ENCODE measurements around the gene TGFBR3. TPM values are rescaled to one million over a fixed set of nuclear protein-coding genes. Genes with fewer than 3 reads are reported as not detected.

TGFBR3 gene
- 10 to 100 TPM; 37.3 to 61.7 (median 48.4) TPM for total RNA-seq

DNA sequence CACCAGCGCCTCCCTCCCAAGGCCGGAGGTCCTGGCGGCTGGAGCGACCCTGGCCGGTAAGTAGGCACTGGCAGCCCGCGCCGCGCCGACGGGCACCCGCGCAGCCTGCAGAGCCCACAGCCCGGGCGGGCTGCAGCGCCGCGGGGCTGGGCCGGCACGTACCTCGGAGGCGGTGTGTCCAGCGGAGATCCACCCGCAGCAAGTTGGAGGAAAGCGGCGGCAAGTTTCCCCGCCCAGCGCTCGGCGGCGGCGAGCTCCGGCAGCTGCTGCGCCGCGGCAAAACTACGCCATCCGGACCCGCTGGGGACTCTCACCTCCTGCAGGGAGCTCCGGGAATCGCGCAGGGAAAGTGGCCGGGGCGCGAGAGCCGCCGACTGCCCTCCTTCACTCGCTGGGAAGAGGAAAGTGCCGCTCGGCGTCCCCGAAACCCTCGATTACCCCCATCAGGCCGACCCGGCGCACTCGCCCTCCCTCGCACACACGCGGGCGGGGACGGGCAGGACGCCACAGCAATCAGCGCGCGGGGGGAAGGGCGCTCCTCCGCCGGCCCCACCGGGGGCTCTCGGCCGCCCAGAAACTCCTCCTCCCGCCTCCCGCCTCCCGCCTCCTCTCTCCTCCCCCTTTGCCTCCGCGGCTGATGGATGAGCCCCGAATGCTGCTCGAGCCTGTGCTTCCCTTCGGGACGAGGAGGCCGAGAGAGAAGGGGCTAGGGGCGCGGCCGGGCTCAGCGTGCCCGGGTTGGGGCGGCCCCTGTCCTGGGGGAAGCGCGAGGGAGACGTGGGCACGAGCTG, at the start of gene TGFBR3:
Gene TGFBR3 (minus strand): TSS at position 436 of the 791 bp plus-strand sequence. CDS start 24,620 bp downstream, outside the sequence.
- peak; percentile 82 to 86 for ATAC-seq
- DNase-seq = peak; percentile 81 to 84
- in situ Hi-C loops (cut with MboI; ENCODE audit: low sequenced_read_pairs in 4 of 4) = no loop called here
- H3K4me1 ChIP-seq = peaks cover 8 to 16% of the 10 kb centered on the region in 2 donors
- H3K9me3 ChIP-seq = no peaks in the 10 kb centered on the region
- peak within 1 kb of the TSS; percentile 88 to 92 (median 90) for H3K27ac ChIP-seq
- H3K4me3 ChIP-seq = peak within 1 kb of the TSS; percentile 80 to 92 (median 85)
- no peaks in the 10 kb centered on the region for H3K27me3 ChIP-seq
- intact Hi-C loops (cut with DNase I; ENCODE audit: low total_unique reads) = loop anchor here (1.0 to 5.0 kb wide), 3 partner anchors 41 to 264 kb away; no protein-coding TSS in a partner anchor
- H3K36me3 ChIP-seq = no peaks in the 10 kb centered on the region
- TF ChIP-seq, protein P1, sequence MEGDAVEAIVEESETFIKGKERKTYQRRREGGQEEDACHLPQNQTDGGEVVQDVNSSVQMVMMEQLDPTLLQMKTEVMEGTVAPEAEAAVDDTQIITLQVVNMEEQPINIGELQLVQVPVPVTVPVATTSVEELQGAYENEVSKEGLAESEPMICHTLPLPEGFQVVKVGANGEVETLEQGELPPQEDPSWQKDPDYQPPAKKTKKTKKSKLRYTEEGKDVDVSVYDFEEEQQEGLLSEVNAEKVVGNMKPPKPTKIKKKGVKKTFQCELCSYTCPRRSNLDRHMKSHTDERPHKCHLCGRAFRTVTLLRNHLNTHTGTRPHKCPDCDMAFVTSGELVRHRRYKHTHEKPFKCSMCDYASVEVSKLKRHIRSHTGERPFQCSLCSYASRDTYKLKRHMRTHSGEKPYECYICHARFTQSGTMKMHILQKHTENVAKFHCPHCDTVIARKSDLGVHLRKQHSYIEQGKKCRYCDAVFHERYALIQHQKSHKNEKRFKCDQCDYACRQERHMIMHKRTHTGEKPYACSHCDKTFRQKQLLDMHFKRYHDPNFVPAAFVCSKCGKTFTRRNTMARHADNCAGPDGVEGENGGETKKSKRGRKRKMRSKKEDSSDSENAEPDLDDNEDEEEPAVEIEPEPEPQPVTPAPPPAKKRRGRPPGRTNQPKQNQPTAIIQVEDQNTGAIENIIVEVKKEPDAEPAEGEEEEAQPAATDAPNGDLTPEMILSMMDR (IDR thresholded peaks at IDR 0.05 in 4 of 5, conservative IDR thresholded peaks at IDR 0.05 in 1 of 5) = peak; percentile 39 to 65 (median 55)
- TF ChIP-seq POLR2A (IDR thresholded peaks at IDR 0.05) = peak; percentile 68 to 89

DNA sequence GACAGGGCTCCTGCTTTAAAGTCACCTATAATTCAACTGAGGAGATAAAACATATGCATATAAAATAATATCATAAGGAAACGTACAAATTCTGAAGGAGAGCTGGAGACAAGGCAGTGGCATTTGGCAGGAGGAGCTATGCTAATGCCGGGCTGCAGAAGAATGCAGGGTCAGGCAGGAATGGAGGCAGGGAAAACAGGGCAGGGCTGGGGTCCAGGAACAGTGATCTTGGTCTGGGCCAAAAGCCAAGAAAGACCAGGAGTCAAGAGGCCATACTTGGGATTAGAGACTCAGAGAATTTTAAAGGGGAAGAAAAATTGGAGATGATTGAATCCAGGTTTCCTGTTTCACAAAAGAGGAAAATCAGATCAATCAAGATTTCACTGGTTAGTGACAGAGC, 43.3 kb upstream of the TGFBR3 start:
- no peak for TF ChIP-seq POLR2A (IDR thresholded peaks at IDR 0.05)
- TF ChIP-seq, protein P1 (IDR thresholded peaks at IDR 0.05 in 4 of 5, conservative IDR thresholded peaks at IDR 0.05 in 1 of 5) = no peak
- DNase-seq = no peak

DNA sequence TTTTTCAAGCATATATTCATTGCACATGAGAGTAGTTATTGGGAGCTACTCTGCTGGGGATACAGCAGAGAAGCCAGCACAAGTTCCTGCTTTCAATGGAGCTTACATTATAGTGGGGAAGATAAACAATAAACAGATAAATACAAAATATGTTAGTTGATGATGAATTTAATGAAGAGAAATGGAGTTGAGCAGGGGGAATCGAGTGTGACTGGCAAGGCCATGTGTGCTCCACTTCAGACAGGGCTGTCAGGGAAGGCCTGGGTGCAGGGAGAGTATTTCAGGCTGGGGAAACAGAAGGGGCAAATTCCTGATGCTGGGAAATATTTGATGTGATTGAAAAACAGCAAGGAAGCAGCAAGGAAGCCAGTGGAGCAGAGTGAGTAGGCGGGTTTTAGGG, 42.1 kb upstream of the TGFBR3 start:
- no peaks in the 10 kb centered on the region for H3K9me3 ChIP-seq
- in situ Hi-C loops (cut with MboI; ENCODE audit: low sequenced_read_pairs in 4 of 4) = loop anchor here (5.0 to 25.0 kb wide), 5 partner anchors 413 to 666 kb away; no protein-coding TSS in a partner anchor
- H3K4me3 ChIP-seq = no peak overlapping the region
- DNase-seq (no peak), ATAC-seq (no peak)
- intact Hi-C loops (cut with DNase I; ENCODE audit: low total_unique reads) = loop anchor here (5.0 kb wide), 2 partner anchors 526 to 646 kb away; partner anchors contain the start of gene HFM1
- H3K4me1 ChIP-seq = no peaks in the 10 kb centered on the region
- H3K27me3 ChIP-seq = no peaks in the 10 kb centered on the region
- no peaks in the 10 kb centered on the region for H3K36me3 ChIP-seq
- no peak overlapping the region for H3K27ac ChIP-seq
- TF ChIP-seq, protein P1 (IDR thresholded peaks at IDR 0.05 in 4 of 5, conservative IDR thresholded peaks at IDR 0.05 in 1 of 5) = no peak
- no peak for TF ChIP-seq POLR2A (IDR thresholded peaks at IDR 0.05)

More for the DNA sequence above, 43.3 kb upstream of the TGFBR3 start:
- in situ Hi-C loops (cut with MboI; ENCODE audit: low sequenced_read_pairs in 4 of 4) (loop anchor here (5.0 to 25.0 kb wide), 5 partner anchors 414 to 667 kb away; no protein-coding TSS in a partner anchor), intact Hi-C loops (cut with DNase I; ENCODE audit: low total_unique reads) (loop anchor here (5.0 kb wide), 2 partner anchors 527 to 647 kb away; partner anchors contain the start of gene HFM1)
- no peaks in the 10 kb centered on the region for H3K9me3 ChIP-seq
- no peak overlapping the region for H3K4me3 ChIP-seq
- H3K27ac ChIP-seq = no peak overlapping the region
- no peaks in the 10 kb centered on the region for H3K27me3 ChIP-seq
- H3K36me3 ChIP-seq = no peaks in the 10 kb centered on the region
- ATAC-seq = no peak
- H3K4me1 ChIP-seq = no peaks in the 10 kb centered on the region

DNA sequence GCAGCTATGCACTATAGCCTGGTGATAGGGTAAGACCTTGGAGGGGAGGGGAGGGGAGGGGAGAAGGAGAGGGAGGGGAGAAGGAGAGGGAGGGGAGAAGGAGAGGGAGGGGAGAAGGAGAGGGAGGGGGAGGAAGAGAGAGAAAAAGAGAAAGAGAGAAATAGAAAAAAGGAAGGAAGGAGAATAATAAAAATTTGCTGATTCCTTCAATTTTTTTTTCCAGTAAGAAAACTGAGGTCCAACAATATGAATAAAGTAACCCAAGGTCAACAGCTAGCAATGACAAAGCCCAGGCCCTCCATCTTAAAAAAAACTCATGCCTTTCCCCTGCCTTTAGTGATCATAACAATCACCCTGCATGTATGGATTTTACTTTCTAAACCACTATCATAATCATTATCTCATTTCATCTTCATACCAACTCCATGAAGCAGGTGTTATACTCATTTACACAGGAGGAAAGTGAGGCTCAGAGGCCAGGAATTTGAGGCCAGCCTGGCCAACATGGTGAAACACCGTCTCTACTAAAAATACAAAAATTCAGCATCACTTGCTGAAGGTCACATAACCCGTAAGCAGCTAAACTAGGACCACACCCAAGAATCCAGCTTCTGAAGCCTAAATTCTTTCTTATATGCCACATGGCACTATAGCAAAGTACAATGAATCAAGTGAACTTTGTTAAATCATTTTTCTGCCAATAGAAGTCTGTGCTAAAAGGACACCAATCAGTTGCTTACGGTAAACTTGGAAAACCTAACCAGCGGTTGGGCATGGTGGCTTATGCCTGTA, 39.9 kb upstream of the TGFBR3 start:
- TF ChIP-seq POLR2A (IDR thresholded peaks at IDR 0.05) = no peak
- TF ChIP-seq, protein P1 (IDR thresholded peaks at IDR 0.05 in 4 of 5, conservative IDR thresholded peaks at IDR 0.05 in 1 of 5) = no peak
- Histone ChIP-seq H3K9me3 (no peaks in the 10 kb centered on the region), H3K36me3 (no peaks in the 10 kb centered on the region), H3K4me1 (no peaks in the 10 kb centered on the region), H3K27me3 (no peaks in the 10 kb centered on the region), H3K27ac (no peak overlapping the region), H3K4me3 (no peak overlapping the region)
- intact Hi-C loops (cut with DNase I; ENCODE audit: low total_unique reads) (loop anchor here (5.0 kb wide), 2 partner anchors 524 to 644 kb away; partner anchors contain the start of gene HFM1), in situ Hi-C loops (cut with MboI; ENCODE audit: low sequenced_read_pairs in 4 of 4) (loop anchor here (5.0 to 25.0 kb wide), 5 partner anchors 411 to 664 kb away; no protein-coding TSS in a partner anchor)
- no peak for ATAC-seq
- no peak for DNase-seq

Measured in gastrocnemius medialis (tissue), 4 donors.